ENCODE measurements around the gene FBXW2. TPM values are rescaled to one million over a fixed set of nuclear protein-coding genes. Genes with fewer than 3 reads are reported as not detected.

Gene FBXW2
- total RNA-seq, 1 experiment from 2014 or later = 62.1 TPM

GRCh38 chr9:120736881-120737280 lies 56.3 kb downstream of the FBXW2 start:
- H2BK5ac ChIP-seq (ENCODE audit: insufficient read length, low read length) = no peak overlapping the region
- H2BK15ac ChIP-seq (ENCODE audit: low read depth, low read length) = no peak overlapping the region
- no peak overlapping the region for H2BK20ac ChIP-seq (ENCODE audit: low read depth, low read length, poor library complexity, severe bottlenecking)
- no peak overlapping the region for H2AK5ac ChIP-seq (ENCODE audit: insufficient read length, low read length)
- WGBS (ENCODE audit: extremely low coverage, insufficient read length, low lambda C conversion rate) = no CpG with 5 or more reads among the region's 2 CpGs
- no peak overlapping the region for H3T11ph ChIP-seq (ENCODE audit: low read length)
- Mint-ChIP-seq H3K27me3 (ENCODE audit: low read depth) (no peaks in the 10 kb centered on the region; the same call in 1 of the 2 replicates), H3K4me3 (no peak overlapping the region), H3K9me3 (no peaks in the 10 kb centered on the region), H3K4me1 (no peaks in the 10 kb centered on the region), H3K27ac (no peak overlapping the region), H3K36me3 (ENCODE audit: insufficient read depth in 1 of 3, low read depth in 3 of 3) (no peaks in the 10 kb centered on the region)
- H4K8ac ChIP-seq (replicated peaks; ENCODE audit: insufficient read length, low read depth, low read length) = no peak overlapping the region
- no peak overlapping the region for H2BK12ac ChIP-seq (ENCODE audit: insufficient read length, low read depth, low read length)
- H3K79me2 ChIP-seq (ENCODE audit: insufficient read depth, low read length) = no peaks in the 10 kb centered on the region
- H3K23me2 ChIP-seq (ENCODE audit: insufficient read length, low read depth, low read length, poor library complexity, severe bottlenecking) = no peaks in the 10 kb centered on the region
- no peak overlapping the region for H4K5ac ChIP-seq (ENCODE audit: insufficient read length, low read depth, low read length)
- H3K9ac ChIP-seq (ENCODE audit: extremely low read depth, insufficient read length, low read length) = no peak overlapping the region
- H2BK120ac ChIP-seq (ENCODE audit: low read depth, low read length, poor library complexity, severe bottlenecking) = no peak overlapping the region
- H3K79me1 ChIP-seq (ENCODE audit: insufficient read depth, low read depth, low read length, poor library complexity, severe bottlenecking) = no peaks in the 10 kb centered on the region
- no peak overlapping the region for H2AFZ ChIP-seq (ENCODE audit: low read length)
- no peak overlapping the region for H3K14ac ChIP-seq (ENCODE audit: insufficient read depth, low read length)
- no peak overlapping the region for H3K23ac ChIP-seq (ENCODE audit: insufficient read length, low read depth, low read length)
- H3K27ac ChIP-seq (ENCODE audit: insufficient read length, low read depth, low read length) = no peak overlapping the region
- DNase-seq = no peak
- no peak overlapping the region for H3K4ac ChIP-seq (ENCODE audit: low read depth, low read length)
- no peaks in the 10 kb centered on the region for H3K9me3 ChIP-seq (ENCODE audit: control insufficient read depth, low read depth, low read length)
- no peaks in the 10 kb centered on the region for H4K20me1 ChIP-seq (ENCODE audit: control insufficient read depth, insufficient read depth, insufficient read length)
- no peak overlapping the region for H4K91ac ChIP-seq (ENCODE audit: insufficient read length, low read depth, low read length)
- H3K27me3 ChIP-seq (ENCODE audit: insufficient read depth, low read length) = no peaks in the 10 kb centered on the region
- no peak for TF ChIP-seq CTCF (conservative IDR thresholded peaks at IDR 0.05)
- no peak overlapping the region for H3K56ac ChIP-seq (ENCODE audit: insufficient read length, low read depth, low read length)
- H3K4me1 ChIP-seq (ENCODE audit: insufficient read depth, low read length) = no peaks in the 10 kb centered on the region
- no peak overlapping the region for H3K18ac ChIP-seq (ENCODE audit: insufficient read length, low read depth, low read length)
- H3K4me2 ChIP-seq (ENCODE audit: insufficient read depth, insufficient read length, low read length) = no peak overlapping the region

Data from H9 (cell line).